HG02840 (cell line): ENCODE measurements around the gene UCK2.

ENCODE experiments used
- ATAC-seq: cut with Tn5 transposase; IDR thresholded peaks from one replicate; pipeline ENCODE4 v1.9.1; 2021; ENCODE audit warnings: mild to moderate bottlenecking, moderate library complexity, moderate number of reproducible peaks; ENCODE audit not compliant: unreplicated experiment, low FRiP score

Gene UCK2

DNA sequence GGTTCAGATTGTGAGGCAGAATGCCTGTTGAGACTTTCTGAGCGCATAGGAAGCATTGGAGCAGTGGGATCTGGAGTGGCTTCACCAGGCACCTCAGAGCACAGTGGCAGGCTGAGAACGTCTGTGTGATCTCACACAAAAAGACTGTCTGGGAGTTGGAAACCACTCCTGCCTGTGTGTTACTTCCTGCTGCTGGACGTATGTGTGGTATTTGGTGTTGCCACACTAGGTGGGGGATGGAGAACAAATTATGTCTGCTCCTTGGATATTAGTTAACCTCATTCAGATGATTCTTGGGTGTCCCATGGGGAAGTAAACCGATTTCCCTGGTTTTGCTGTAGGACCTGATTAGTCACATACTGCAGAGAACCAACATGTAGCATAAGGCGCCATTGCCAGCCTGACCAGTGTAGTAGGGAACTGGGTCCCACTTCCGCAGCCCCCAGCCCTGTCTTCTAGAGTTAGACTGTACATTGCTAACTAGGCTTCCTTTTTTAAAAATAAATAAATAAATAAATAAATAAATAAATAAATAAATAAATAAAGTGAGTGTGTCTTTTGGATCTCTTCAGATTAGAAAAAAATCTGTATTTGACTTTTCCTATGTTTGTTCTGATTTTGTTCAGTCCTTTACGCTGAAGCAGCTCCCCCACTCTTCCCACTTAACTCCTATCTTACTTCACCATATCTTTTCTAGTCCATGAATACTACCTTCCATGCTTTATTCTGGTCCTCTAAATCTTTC is 26.9 kb downstream of the UCK2 start:
- ATAC-seq: no peak

DNA sequence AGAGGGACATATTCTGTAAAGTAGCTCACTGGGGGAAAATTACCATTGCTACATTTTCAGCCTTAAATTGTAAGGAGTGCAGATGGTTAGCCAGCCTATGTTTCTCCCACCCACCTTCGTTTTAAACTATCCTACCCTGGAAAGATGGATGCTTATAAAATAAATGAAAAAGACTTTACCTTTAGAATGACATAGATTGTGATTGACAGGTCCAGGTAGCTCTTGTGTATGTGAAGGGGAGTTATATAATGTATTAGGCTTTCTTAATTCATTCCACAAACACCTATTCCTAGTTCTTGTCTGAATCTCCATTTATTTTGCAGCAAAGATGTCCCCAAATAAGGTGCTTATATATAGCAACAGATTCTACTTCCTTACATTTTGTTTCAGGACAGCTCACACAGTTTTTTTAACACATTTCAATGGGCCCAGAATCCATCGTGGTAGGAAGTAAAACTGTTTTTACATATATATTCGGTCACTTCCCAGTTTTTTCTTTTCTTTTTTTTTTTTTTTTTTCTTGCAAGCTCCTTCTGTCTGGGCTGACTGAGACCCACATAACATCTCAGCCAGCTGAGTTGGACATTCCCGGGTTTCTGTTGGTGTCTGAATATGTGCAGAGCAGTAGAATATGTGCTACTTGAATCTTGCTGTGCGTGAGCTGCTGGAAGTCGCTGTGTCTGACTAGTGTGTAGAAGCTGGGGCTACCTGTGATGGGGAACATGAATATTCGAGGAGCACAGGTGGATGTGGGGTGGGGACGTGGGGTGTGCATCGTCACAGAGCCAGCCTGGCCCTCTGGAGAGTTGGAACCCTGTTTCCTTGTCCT is 27.8 kb downstream of the UCK2 start:
- ATAC-seq: no peak

DNA sequence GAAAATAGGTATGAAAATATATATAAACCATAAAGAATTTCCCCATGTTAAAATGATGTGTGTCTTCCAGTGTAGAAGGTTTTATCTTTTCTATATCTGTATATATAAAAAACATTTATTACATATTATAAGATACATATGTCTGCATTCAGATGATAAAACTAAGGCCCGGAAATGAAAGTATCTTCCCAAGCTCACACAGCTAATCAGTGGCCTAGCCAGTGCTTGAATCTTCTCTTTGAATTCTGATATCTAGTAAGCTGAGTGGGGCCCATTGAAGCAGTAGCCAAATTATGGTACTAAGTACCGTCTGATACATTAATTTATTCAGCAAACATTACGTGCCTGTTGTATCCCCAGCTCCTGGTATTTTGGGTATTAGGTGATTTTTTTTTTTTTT is 28.6 kb downstream of the UCK2 start:
- ATAC-seq: no peak

DNA sequence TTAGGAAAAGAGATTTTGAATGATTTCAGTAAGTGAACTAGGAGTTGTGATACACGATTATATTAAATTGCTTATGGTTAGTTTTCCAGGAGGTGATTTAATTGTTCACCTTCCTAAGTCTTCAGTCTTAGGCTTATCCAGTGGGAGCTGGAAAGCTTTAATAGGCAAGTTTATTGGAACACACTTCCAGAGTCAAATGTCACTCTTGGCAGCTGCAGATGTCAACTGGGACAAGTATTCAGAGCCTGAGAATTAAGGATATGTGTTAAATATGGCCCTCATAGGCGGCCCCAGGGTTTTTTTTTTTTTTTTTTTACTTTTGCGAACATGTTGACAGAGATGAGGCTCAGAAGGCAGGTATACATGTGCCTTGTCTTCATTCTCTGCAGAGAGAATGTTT is 29.2 kb downstream of the UCK2 start:
- ATAC-seq: no peak

DNA sequence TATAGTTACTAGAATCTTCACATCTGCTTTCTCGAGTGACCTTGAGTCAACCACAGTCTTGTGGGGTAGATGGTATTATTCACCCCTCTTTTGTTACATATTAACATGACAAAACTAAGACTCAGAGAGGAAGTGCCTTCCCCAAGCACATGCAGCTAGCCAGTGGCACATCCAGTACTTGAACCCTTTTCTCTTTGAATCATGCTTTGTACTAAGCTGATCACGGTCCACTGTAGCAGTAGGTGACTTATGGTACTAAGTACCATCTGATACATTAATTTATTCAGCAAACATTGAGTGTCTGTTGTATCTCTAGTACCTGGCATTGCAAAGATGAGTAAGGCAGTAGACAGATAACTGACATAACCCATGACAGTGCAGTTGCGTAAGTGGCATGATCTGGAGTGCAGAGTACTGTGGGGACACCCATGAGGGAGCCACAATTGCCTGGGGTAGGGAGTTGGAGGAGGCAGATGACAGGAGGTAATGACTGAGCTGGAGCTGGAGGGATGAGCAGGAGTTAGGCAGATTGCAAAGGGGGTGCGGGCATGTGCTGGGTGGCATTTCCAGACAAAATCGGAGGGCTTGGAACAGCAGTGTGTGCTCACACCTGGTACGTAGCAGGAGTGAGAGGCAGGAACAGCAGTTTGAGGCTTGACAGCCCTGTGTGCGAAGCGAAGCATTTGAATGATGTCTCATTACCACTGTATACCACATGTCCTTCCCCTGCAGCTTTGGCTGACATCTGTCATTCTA is 29.8 kb downstream of the UCK2 start:
- ATAC-seq: peak; percentile 72

DNA sequence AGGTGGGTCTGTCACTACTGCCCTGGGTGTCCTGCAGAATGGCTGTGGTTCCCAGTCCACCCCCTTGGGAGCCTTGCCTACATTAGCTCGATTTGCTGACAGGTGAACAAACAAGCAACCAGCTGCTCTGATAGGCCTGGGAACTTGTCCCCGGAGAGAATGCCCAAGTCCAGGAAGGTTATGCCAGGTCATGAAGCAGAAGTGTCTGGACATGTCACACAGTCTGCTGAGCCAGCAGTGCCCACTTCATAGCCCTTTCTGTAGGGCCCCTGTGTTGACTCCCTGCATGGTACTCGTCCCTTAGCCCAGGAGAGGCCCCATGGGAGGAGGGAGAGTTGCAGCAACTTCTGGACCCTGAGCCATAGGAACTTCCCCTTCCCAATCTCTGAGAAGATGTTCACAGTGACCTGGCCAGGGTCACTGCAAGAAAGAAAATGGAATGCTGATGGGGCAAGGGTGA is 31.0 kb downstream of the UCK2 start:
- no peak for ATAC-seq

DNA sequence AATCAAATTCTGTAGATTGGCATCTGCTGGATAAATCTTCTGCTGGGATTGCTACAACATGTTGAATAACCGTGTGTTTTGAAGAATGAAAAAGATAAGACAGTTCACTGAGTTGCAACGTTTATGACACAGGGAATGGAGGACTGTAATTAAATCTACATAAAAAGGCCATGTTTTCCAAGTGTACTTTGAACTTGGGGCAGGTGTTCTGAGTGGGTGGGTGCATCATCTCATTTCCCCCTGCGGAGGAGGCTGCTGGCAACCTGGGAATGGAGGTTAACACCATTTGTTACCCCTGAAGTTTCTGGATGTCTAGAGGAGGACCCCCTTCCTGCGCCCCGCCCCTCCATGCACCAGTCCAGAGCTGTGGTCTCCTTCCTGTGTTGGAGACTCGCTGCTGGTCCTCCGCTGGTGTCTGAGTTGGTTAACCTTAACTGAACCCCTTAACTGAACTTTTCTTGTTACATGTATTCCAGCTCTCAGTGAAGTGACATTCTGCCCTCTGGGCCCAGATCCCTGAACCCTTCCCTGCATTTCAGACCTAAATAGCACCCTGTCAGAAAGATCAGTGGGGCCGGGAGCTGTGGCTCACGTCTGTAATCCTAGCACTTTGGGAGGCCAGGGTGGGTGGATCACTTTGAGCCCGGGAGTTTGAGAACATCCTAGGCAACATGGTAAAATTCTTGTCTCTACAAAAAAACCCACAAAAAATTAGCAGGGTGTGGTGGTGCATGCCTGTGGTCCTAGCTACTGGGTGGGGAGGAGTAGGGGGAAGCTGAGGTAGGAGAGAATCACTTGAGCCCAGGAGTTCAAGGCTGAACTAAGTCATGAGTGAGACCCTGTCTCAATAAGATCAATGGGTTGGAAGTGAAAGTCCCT is 31.8 kb downstream of the UCK2 start:
- ATAC-seq: no peak

DNA sequence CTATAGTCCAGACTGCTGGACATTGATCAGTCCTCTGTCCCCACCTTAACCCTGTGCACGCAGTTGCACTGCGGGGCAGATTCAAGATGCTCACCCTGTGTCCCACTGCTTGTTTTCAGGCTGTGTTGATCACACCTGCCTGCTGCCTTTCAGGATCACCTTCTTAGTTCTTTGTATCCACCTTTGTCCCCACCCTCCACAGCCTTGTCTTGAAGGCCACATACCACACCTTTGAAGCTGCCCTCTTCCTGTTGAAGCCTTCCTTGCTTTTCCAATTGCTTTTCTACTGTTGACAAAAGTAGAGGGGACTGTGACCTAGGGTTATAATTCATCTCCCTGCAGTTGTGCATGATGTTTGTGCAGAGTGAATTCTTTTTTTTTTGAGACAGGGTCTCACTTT is 32.7 kb downstream of the UCK2 start:
- no peak for ATAC-seq

DNA sequence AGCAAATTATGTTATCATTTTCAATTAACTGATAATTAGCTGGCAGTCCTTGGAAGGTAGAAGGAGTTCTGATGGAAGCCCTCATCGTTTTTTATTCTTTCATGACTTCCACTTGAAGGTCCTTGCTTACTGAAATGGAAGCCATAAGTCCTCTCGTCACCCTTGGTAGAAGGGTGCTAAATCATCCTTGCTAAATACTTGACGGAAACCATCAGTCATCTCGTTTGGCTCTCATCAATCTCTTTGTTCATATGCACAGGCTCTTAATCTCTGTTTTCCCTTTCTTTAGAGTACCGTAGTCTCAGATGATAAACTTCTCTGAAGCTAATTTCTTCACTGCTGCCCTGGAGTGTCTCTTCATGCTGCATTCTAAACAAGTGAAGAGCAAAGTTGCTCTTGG is 34.5 kb downstream of the UCK2 start:
- no peak for ATAC-seq

DNA sequence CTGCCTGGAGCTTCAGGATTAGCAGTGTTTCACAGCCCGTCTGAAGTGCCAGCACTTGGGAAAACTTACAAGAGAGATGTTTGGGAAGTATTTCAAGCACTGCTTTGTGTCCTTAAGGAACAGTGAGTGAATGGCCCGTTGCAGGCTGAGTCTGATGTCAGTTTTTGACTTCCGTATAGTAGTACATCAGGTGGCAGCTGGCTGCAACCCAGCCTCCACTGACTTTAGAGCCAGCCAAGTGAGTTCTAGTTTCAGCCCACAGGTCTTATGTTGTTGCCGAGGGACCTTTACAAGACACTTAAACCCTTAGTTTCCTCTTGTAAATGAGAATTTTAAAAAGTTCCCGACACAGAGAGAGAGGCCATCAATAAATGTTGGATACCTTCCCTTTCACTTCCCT is 35.0 kb downstream of the UCK2 start:
- peak; percentile 51 for ATAC-seq

DNA sequence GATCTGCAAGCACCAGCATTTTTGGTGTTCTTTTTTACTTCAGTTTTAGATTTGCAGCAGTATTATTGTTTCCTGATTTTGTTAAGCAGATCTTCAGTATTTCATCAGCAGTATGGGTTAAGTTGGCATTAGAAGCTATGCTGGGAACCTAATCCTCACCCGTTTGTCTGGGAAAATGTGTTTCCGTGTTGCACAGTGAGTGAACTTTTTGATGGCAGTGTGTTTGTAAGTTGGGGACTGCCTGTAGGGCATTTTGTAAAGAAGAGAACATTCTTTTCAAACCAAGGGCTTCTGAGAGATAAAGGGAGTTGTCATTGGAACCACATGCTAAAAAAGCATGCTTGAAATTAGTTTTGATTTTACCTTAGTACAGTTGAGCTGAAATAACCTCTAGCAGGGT is 35.9 kb downstream of the UCK2 start:
- no peak for ATAC-seq

DNA sequence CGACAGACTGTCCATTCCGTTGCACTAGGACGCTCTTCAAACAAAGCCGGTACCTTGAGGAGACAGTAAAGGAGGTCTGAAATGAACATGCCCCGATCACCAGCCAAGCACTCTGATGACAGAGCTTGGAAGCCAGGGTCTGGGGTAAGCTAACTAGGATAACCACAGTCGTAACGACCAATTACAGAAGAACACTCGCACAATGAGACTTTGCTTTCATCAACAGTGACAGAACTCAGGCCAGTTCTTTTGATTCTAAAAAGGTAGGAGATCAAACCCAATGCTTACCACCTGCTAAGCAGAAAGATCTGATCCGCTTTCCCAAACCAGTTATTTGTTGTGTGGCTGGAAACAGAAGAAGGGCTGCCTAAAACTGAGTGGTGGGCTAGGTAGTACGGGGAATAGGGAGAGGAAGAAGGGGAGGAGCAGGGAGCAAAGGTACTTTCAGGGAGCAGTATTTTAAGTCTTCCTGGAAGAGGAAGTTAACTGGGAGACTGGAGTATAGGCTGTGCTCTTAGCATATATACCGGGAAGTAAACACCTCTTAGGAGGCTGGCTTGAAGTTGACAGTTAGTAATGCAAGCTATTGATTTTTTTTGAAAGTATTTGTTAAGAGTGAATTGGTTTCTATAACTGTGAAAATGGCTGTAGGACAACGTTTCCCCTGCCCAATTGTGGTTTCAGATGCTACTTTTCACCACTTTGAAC is 38.4 kb downstream of the UCK2 start:
- no peak for ATAC-seq

DNA sequence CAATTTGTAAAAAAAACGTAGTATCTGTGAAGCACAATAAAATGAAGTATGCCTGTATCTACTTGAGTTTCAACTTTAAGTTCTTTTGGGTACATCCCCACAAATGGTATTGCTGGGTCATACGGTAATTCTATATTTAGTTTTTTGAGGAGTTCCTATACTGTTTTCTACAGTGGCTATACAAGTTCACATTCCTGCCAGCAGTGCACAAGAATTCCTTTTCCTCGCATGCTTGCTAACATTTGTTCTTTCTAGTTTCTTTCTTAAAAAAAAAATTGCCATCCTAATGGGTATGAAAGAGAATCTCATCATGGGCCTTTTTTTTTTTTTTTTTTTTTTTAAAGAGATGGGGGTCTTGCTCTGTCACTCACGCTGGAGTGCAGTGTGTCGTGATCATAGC is 41.9 kb downstream of the UCK2 start:
- no peak for ATAC-seq

DNA sequence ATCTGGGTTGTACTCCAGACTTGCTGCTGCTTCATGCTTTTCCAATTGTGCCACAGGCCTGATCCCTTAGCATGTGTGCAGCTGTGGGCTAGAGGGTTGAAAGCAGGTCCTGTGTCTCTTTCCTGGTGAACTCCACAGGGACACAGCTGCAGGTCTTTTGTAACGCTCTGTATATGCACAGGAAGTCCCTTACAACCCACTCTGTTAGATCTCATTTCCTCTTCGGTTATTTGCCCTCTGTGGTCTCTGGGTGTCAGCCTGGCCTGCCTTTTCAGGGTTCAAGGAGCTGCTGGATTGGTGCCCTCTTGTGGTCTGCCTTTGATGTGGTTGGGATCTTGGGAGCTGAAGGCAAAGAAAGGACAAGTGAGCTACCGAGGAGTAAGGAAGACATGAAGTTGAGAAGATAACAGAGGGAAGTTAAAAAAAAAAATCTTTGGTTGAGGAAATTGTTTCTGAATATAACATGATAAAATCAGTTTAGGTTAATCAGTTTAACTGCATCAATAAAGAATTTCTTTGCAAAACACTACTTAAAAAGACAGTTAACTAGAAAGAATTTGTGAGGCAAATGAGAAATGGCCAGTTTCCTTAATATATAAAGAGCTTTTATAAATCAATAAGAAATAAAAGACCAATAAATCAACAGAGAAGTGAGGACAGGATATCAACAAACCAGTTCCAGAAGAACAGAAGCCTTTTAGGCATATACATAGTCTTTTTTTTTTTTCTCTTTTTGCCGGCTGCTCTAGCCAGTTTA is 44.1 kb downstream of the UCK2 start:
- peak; percentile 70 for ATAC-seq

DNA sequence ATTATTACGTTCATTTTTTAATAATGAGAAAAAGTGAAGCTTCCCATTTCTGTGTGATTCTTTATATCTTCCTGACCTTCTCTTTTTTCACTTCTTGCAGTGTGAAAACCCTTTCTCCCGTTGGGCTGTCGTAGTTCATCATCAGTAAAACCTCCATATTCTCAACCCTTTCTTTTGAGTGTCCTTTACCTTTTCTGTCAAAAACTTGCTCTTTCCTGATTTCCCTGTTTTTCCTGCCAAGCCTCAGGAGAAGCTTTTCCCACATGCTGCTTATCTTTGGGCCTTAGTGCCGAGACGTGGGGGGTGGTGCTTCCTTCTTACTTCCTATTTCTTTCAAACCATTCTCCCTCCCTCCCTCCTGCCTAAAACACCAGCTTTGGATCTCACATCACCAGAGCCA is 46.1 kb downstream of the UCK2 start:
- no peak for ATAC-seq

DNA sequence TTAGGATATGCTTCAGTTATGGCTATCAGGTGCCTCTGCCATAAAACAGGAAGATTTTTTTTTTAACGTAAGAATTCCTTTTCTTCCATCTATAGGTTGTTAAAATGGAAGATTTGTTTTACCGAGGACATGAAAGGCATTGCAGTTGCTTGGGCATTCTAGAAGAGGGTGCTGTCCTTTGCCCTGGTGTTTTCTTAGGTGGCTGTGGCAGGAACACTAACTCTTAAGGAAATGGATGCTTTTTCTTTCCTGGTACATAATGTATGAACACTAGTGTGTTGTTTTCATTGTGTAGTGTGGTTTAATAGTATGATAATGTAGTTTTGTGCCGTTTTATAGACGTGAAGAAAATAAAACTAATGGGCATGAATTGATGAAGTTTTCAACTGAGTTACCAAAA is 47.2 kb downstream of the UCK2 start:
- ATAC-seq: no peak

DNA sequence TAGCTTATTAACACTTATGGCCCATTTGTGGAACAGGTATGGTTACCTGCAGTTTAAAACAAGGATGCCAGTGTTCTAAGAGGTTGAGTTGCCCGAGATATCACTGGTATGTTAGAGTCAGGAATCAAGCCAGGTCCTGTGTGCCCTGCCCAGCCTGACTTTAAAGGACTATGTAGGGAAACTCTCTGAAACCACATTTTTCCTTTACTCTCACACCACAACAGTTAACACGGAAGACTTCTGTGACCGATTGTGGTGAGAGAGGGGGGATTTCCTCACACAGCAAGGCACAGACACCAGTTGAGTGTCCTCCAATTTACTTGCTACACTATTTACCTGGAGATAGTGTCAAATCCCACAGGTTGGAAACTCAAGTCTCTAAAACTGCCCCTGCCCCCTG is 47.8 kb downstream of the UCK2 start:
- no peak for ATAC-seq

DNA sequence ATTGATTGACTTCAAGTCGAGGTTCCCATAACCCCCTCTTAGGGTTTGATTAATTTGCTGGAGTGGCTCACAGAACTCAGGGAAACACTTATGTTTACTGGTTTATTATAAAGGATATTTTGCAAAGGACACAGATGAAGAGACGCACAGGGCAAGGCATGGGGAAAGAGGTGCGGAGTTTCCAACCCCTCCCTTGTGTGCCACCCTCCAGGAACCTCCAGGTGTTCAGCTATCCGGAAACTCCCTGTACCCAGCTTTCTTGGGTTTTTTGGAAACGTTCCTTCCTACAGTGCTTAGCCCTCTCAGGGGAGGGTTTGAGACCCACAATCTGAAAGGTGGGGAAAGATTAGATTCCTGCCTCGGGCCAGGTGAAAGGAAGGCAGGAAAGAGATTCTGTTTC is 48.2 kb downstream of the UCK2 start:
- no peak for ATAC-seq

DNA sequence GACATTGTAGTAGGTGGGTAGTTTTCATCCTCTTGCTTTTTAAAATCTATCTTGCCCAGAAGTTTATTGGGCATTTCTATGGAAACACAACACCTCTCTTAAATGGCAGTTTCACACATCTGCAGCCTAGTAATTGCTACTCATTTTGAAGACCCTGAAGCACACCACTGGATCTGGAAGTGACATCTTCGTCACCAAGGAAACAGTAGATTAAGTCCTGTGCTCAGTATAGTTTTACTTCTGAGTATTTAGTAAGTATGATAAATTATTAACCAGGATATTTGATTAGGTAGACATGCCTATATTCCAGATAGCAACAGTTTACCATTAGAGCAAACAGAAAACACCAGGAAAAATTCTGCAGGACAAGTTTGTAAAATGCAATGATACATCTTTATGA is 48.7 kb downstream of the UCK2 start:
- ATAC-seq: no peak
